Panc1 (cell line): ENCODE results near the gene SHANK3.

ENCODE experiments used
- CTCF ChIP-seq: fragments of 450-650 bp; IDR thresholded peaks from 2 replicates; pipeline ENCODE4 v1.5.1; 2017; ENCODE audit warnings: mild to moderate bottlenecking
- SIN3A ChIP-seq: IDR thresholded peaks from 2 replicates; pipeline ENCODE4 v1.6.1; 2012; ENCODE audit warnings: low read depth, mild to moderate bottlenecking, low read length, moderate library complexity, borderline replicate concordance; ENCODE audit not compliant: insufficient read depth

DNA sequence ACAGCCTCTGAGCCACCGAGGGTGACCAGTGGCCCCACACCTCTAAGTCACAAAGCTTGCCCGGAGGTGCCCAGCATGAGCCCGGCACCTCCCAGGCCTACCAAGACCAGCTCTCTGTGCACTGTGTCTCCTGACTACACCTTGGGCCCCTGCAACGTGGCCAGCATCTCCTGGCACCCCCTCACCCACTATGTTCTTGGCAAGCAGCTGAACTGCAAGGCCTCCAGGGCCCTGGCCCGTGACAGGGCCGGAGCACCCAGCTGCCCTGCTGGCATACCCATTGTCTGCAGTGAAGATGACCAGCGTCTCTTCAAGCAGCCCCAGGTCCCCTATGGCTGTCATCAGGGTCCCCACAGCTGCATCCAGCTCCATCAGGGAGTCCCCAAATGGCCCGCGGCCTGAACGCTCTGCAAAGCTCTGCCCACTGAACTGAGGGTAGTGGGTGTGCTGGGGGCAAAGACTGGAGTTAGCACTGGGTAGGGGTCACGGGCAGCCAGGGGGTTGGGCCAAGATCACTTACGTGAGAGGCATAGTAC is 46.2 kb upstream of the SHANK3 start:
- peak; percentile 21 for TF ChIP-seq CTCF
- TF ChIP-seq SIN3A = no peak
